GM12875 (cell line): Measurements from ENCODE around the gene NOVA2.
A peak's percentile ranks its signal among the peaks of the same experiment; 100 is the strongest.
"Not testable (repeated sequence)": the region's sequence is repeated elsewhere in the genome, so short reads cannot be mapped to it uniquely, and the experiment has no call there.

Source experiments
- H3K4me3 ChIP-seq: one replicate; pipeline ENCODE4 v1.5.1; 2011; ENCODE audit warnings: low read depth, low read length, control low read depth
- CTCF ChIP-seq: IDR thresholded peaks from 2 replicates; pipeline ENCODE4 v1.5.1; 2011; ENCODE audit warnings: low read depth, mild to moderate bottlenecking, control low read depth, inconsistent platforms, low read length, moderate library complexity, borderline replicate concordance; ENCODE audit not compliant: insufficient read depth

NOVA2 gene

GRCh38 chr19:45897261-45897812 is 76.3 kb downstream of the NOVA2 start:
- TF ChIP-seq CTCF: no peak
- no peak overlapping the region for H3K4me3 ChIP-seq

- not testable (repeated sequence) for H3K4me3 ChIP-seq
Observed at GRCh38 chr19:45895983-45896599, 77.6 kb downstream of the NOVA2 start.

GRCh38 chr19:45895519-45895972 is 78.1 kb downstream of the NOVA2 start:
- no peak overlapping the region for H3K4me3 ChIP-seq
- no peak for TF ChIP-seq CTCF

DNA sequence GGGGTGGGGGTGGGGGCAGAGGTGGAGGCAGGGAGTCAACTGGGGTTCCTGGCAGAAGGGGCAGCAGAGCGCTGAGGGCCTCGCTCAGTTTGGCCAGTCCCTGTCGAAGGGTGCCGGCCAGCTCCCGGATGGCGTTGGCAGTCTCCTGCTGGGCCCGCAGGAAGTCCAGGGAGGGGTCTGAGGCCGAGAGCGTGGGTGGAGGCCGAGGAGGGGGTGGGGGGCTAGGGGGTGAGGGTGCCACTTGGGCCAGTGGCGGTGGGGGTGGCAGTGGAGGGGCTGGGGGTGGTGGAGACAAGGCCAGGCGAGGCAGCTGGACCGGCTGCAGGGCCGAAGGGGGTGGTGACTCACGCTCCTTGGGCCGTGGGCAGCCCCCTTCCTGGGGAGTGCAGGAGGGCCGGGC is 82.8 kb downstream of the NOVA2 start:
- TF ChIP-seq CTCF: no peak

DNA sequence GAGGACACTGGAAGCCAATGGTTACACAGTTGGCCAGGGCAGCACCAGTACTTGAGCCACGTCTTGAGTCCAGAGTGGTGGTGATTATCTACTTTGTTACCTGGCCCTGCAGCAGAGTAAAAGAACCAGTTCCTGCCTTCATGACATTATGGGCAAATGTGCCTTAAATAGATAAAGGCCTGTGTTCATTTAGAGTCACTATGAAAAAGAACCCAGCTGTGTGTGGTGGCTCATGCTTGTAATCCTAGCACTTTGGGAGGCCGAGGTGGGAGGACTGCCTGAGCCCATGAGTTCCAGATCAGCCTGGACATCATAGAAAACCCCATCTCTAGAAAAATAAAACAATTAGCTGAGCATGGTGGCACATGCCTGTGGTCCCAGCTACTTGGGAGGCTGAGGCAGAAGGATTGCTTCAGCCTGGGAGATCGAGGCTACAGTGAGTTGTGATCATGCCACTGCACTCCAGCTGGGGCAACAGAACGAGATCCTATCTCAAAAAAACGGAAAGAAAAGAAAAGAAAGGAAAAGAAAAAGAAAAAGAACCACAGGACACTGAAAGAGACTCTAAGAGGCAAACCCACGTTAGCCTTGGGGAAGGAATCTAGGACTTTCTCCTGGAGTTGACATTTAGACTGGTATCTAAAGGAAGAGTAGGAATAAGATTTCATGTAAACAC is 84.3 kb downstream of the NOVA2 start:
- H3K4me3 ChIP-seq: no peak overlapping the region
- no peak for TF ChIP-seq CTCF

More for the DNA sequence above, 82.8 kb downstream of the NOVA2 start:
- no peak overlapping the region for H3K4me3 ChIP-seq

GRCh38 chr19:45887200-45887710 is 86.4 kb downstream of the NOVA2 start:
- H3K4me3 ChIP-seq: peak overlapping the region; percentile 75

More at GRCh38 chr19:45887200-45887710, 86.4 kb downstream of the NOVA2 start:
- no peak for TF ChIP-seq CTCF
